ENCODE data around the gene TXLNB. TPM values are rescaled to one million over a fixed set of nuclear protein-coding genes. Genes with fewer than 3 reads are reported as not detected.

Gene TXLNB
- total and polyA plus RNA-seq, 4 donors: 0.15 to 0.23 (median 0.17) TPM; not detected in 1

- Histone ChIP-seq H3K9me3 (ENCODE audit: control insufficient read depth in 4 of 4, low read length in 3 of 4) (no peaks in the 10 kb centered on the region), H3K36me3 (ENCODE audit: control insufficient read depth in 4 of 4, insufficient read depth in 3 of 4, low read depth in 1 of 4, low read length in 3 of 4) (no peaks in the 10 kb centered on the region), H3K9ac (ENCODE audit: low read depth in 1 of 2, low read length in 2 of 2) (no peak overlapping the region), H3K4me3 (ENCODE audit: low read depth in 1 of 3, low read length in 3 of 3) (no peak overlapping the region), H3K27ac (ENCODE audit: low read depth in 1 of 2, low read length in 2 of 2) (no peak overlapping the region), H3K4me1 (ENCODE audit: control insufficient read depth in 4 of 4, insufficient read depth in 4 of 4, low read length in 3 of 4) (peaks cover 0 to 11% (median 3%) of the 10 kb centered on the region in 4 donors), H3K27me3 (ENCODE audit: control insufficient read depth in 4 of 4, insufficient read depth in 4 of 4, low read length in 3 of 4) (no peaks in the 10 kb centered on the region)
- 78% methylated on average over 3 of the region's 3 CpGs for WGBS
- no peak for TF ChIP-seq FOXA2 (IDR thresholded peaks at IDR 0.05)
- no peak for TF ChIP-seq RXRA (IDR thresholded peaks at IDR 0.05)
- no peak for TF ChIP-seq SP1 (IDR thresholded peaks at IDR 0.05)
- no peak for TF ChIP-seq JUND (IDR thresholded peaks at IDR 0.05)
- TF ChIP-seq, protein P1, sequence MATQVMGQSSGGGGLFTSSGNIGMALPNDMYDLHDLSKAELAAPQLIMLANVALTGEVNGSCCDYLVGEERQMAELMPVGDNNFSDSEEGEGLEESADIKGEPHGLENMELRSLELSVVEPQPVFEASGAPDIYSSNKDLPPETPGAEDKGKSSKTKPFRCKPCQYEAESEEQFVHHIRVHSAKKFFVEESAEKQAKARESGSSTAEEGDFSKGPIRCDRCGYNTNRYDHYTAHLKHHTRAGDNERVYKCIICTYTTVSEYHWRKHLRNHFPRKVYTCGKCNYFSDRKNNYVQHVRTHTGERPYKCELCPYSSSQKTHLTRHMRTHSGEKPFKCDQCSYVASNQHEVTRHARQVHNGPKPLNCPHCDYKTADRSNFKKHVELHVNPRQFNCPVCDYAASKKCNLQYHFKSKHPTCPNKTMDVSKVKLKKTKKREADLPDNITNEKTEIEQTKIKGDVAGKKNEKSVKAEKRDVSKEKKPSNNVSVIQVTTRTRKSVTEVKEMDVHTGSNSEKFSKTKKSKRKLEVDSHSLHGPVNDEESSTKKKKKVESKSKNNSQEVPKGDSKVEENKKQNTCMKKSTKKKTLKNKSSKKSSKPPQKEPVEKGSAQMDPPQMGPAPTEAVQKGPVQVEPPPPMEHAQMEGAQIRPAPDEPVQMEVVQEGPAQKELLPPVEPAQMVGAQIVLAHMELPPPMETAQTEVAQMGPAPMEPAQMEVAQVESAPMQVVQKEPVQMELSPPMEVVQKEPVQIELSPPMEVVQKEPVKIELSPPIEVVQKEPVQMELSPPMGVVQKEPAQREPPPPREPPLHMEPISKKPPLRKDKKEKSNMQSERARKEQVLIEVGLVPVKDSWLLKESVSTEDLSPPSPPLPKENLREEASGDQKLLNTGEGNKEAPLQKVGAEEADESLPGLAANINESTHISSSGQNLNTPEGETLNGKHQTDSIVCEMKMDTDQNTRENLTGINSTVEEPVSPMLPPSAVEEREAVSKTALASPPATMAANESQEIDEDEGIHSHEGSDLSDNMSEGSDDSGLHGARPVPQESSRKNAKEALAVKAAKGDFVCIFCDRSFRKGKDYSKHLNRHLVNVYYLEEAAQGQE (IDR thresholded peaks at IDR 0.05): no peak
- TF ChIP-seq TAF1 (conservative IDR thresholded peaks at IDR 0.05): no peak
- TF ChIP-seq GABPA (IDR thresholded peaks at IDR 0.05 in 1 of 2, conservative IDR thresholded peaks at IDR 0.05 in 1 of 2): no peak
- no peak for TF ChIP-seq FOXA1 (IDR thresholded peaks at IDR 0.05)
- TF ChIP-seq YY1 (IDR thresholded peaks at IDR 0.05): no peak
- TF ChIP-seq ATF3 (IDR thresholded peaks at IDR 0.05): no peak
- no peak for TF ChIP-seq HNF4G (IDR thresholded peaks at IDR 0.05)
- no peak for TF ChIP-seq RAD21 (IDR thresholded peaks at IDR 0.05)
- TF ChIP-seq EGR1 (IDR thresholded peaks at IDR 0.05; ENCODE audit: low read depth in 2 of 2): no peak
- no peak for TF ChIP-seq MAX (IDR thresholded peaks at IDR 0.05)
- TF ChIP-seq HNF4A (conservative IDR thresholded peaks at IDR 0.05): no peak
- TF ChIP-seq, protein P2, sequence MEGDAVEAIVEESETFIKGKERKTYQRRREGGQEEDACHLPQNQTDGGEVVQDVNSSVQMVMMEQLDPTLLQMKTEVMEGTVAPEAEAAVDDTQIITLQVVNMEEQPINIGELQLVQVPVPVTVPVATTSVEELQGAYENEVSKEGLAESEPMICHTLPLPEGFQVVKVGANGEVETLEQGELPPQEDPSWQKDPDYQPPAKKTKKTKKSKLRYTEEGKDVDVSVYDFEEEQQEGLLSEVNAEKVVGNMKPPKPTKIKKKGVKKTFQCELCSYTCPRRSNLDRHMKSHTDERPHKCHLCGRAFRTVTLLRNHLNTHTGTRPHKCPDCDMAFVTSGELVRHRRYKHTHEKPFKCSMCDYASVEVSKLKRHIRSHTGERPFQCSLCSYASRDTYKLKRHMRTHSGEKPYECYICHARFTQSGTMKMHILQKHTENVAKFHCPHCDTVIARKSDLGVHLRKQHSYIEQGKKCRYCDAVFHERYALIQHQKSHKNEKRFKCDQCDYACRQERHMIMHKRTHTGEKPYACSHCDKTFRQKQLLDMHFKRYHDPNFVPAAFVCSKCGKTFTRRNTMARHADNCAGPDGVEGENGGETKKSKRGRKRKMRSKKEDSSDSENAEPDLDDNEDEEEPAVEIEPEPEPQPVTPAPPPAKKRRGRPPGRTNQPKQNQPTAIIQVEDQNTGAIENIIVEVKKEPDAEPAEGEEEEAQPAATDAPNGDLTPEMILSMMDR (IDR thresholded peaks at IDR 0.05; ENCODE audit: low read depth, low read length, missing input control): no peak
- TF ChIP-seq NR2F2 (IDR thresholded peaks at IDR 0.05): no peak
- no peak for DNase-seq (ENCODE audit: low spot score)
Measured at GRCh38 chr6:139306291-139306981, 14.6 kb upstream of the TXLNB start.

DNA sequence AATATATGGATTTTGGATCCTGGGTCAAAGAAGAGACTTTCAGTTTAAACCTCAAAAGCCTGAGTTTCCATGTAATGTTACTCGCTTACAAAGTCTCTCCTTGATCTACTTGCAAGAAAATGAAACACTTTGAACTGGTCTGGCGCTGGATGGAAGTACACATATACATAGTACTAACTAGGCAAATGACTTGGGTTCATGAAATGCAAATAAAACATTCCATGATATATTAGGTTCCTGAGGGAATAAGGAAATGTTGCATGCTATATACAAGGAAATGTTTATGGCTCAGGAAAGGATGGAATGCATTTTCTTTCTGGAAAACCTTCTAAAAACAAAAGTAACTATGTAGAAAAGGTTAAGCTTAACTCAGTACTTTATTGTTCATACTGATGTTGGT is 11.4 kb upstream of the TXLNB start:
- Histone ChIP-seq H3K27ac (ENCODE audit: low read depth in 1 of 2, low read length in 2 of 2) (no peak overlapping the region), H3K9me3 (ENCODE audit: control insufficient read depth in 4 of 4, low read length in 3 of 4) (no peaks in the 10 kb centered on the region), H3K9ac (ENCODE audit: low read depth in 1 of 2, low read length in 2 of 2) (no peak overlapping the region), H3K36me3 (ENCODE audit: control insufficient read depth in 4 of 4, insufficient read depth in 3 of 4, low read depth in 1 of 4, low read length in 3 of 4) (no peaks in the 10 kb centered on the region), H3K4me3 (ENCODE audit: low read depth in 1 of 3, low read length in 3 of 3) (no peak overlapping the region), H3K27me3 (ENCODE audit: control insufficient read depth in 4 of 4, insufficient read depth in 4 of 4, low read length in 3 of 4) (no peaks in the 10 kb centered on the region), H3K4me1 (ENCODE audit: control insufficient read depth in 4 of 4, insufficient read depth in 4 of 4, low read length in 3 of 4) (no peaks in the 10 kb centered on the region)
- no peak for TF ChIP-seq FOXA2 (IDR thresholded peaks at IDR 0.05)
- no peak for TF ChIP-seq FOXA1 (IDR thresholded peaks at IDR 0.05)
- TF ChIP-seq, protein P1 (IDR thresholded peaks at IDR 0.05): no peak
- no peak for TF ChIP-seq RXRA (IDR thresholded peaks at IDR 0.05)
- no peak for TF ChIP-seq HNF4A (conservative IDR thresholded peaks at IDR 0.05)
- no peak for TF ChIP-seq HNF4G (IDR thresholded peaks at IDR 0.05)
- no peak for TF ChIP-seq GABPA (IDR thresholded peaks at IDR 0.05 in 1 of 2, conservative IDR thresholded peaks at IDR 0.05 in 1 of 2)
- 90% methylated on average over 2 of the region's 2 CpGs for WGBS
- no peak for DNase-seq (ENCODE audit: low spot score)

All from liver (tissue), 9 donors.